NB4 (cell line): Measurements from ENCODE around the gene VEGFB.

Source experiments
- CTCF ChIP-seq: IDR thresholded peaks from one replicate; pipeline ENCODE4 v1.5.1; 2012; ENCODE audit warnings: low read depth, low read length
- MAX ChIP-seq: IDR thresholded peaks from 2 replicates; pipeline ENCODE4 v1.6.1; 2011; ENCODE audit warnings: low read depth, low read length
- POLR2A ChIP-seq: IDR thresholded peaks from 2 replicates; pipeline ENCODE4 v1.6.1; 2011; ENCODE audit warnings: mild to moderate bottlenecking; ENCODE audit not compliant: insufficient read length; ENCODE audit errors: extremely low read depth

- TF ChIP-seq POLR2A (peak; percentile 61), CTCF (no peak), MAX (peak; percentile 54; the same call in 1 of the 2 replicates)
Observed at GRCh38 chr11:64206457-64207255, 27.7 kb upstream of the VEGFB start, which contains the start of gene FERMT3.
